ENCODE measurements around the gene SGMS1.

DNA sequence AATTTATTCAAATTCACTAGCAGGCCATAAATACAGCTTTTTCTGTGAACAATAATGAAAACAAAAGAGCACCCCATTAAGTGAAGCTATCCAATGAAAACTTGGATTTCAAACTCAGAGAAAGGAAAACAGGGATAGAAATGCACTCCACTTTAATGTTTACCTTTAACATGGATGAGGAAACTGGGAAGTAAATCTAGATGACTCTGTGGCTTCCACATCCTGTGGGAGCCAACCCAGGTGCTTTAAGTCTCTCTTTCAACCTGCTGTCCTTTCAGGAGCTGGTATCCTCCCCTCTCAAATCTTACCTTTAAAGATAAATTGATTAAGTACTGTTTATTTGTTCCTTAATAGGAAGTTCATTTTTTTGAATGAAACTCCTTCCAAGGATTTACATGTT is 21.5 kb upstream of the SGMS1 start:
- TF ChIP-seq CTCF (conservative IDR thresholded peaks at IDR 0.05 in 1 of 2, IDR thresholded peaks at IDR 0.05 in 1 of 2; ENCODE audit: extremely low read depth in 1 of 2, insufficient read depth in 1 of 2, low read depth in 1 of 2, low read length in 2 of 2) (no peak), EZH2 (IDR thresholded peaks at IDR 0.05; ENCODE audit: borderline replicate concordance, low read length) (no peak)

All from mammary epithelial cell (primary cell).